Measurements from ENCODE around the gene AGAP1. TPM values are rescaled to one million over a fixed set of nuclear protein-coding genes. Genes with fewer than 3 reads are reported as not detected.
A peak's percentile ranks its signal among the peaks of the same experiment; 100 is the strongest.

Gene AGAP1
- total and polyA plus RNA-seq, 10 donors, result 1.1 to 26.6 (median 11.3) TPM

GRCh38 chr2:235773188-235773928 lies 279.5 kb downstream of the AGAP1 start:
- H3K36me3 ChIP-seq, result no peaks in the 10 kb centered on the region
- H3K27ac ChIP-seq, result no peak overlapping the region
- no peak for DNase-seq
- H3K4me3 ChIP-seq, result no peak overlapping the region
- no peaks in the 10 kb centered on the region for H3K9me3 ChIP-seq
- intact Hi-C loops (cut with DNase I; ENCODE audit: low total_unique reads), result loop anchor here (10.0 kb wide), 1 partner anchor 411 kb away; no protein-coding TSS in a partner anchor
- no peaks in the 10 kb centered on the region for H3K4me1 ChIP-seq
- WGBS, 5 donors, result 79 to 86% (median 84%) methylated on average over 9 of the region's 9 CpGs
- no peaks in the 10 kb centered on the region for H3K27me3 ChIP-seq (replicated peaks in 1 of 7)
- TF ChIP-seq POLR2A (IDR thresholded peaks at IDR 0.05), result no peak
- TF ChIP-seq CTCF (IDR thresholded peaks at IDR 0.05 in 8 of 11, conservative IDR thresholded peaks at IDR 0.05 in 3 of 11), result no peak
- TF ChIP-seq POLR2AphosphoS5 (IDR thresholded peaks at IDR 0.05), result no peak

- TF ChIP-seq POLR2AphosphoS5 (IDR thresholded peaks at IDR 0.05), result no peak
- Histone ChIP-seq H3K27ac (no peak overlapping the region), H3K4me3 (no peak overlapping the region), H3K27me3 (replicated peaks in 1 of 7) (no peaks in the 10 kb centered on the region), H3K36me3 (no peaks in the 10 kb centered on the region), H3K4me1 (no peaks in the 10 kb centered on the region), H3K9me3 (no peaks in the 10 kb centered on the region)
- WGBS, 5 donors, result 80 to 85% (median 83%) methylated on average over 15 of the region's 15 CpGs
- intact Hi-C loops (cut with DNase I; ENCODE audit: low total_unique reads), result loop anchor here (10.0 kb wide), 1 partner anchor 410 kb away; no protein-coding TSS in a partner anchor
- no peak for DNase-seq
These were observed 280.5 kb downstream of the AGAP1 start for GRCh38 chr2:235774153-235774870.

- 88 to 95% (median 92%) methylated on average over 14 of the region's 14 CpGs for WGBS, 5 donors
These were observed 282.7 kb downstream of the AGAP1 start for GRCh38 chr2:235776531-235776930.

GRCh38 chr2:235779444-235779896 lies 285.6 kb downstream of the AGAP1 start:
- no peaks in the 10 kb centered on the region for H3K9me3 ChIP-seq
- H3K27ac ChIP-seq, result no peak overlapping the region
- intact Hi-C loops (cut with DNase I; ENCODE audit: low total_unique reads), result loop anchor here (10.0 kb wide), 1 partner anchor 405 kb away; no protein-coding TSS in a partner anchor
- no peak overlapping the region for H3K4me3 ChIP-seq
- H3K36me3 ChIP-seq, result no peaks in the 10 kb centered on the region
- DNase-seq, result no peak
- no peak for TF ChIP-seq POLR2A (IDR thresholded peaks at IDR 0.05)
- TF ChIP-seq CTCF (IDR thresholded peaks at IDR 0.05 in 8 of 11, conservative IDR thresholded peaks at IDR 0.05 in 3 of 11), result peak in 10 of 11 experiments; percentile 29 to 72 (median 58)
- H3K4me1 ChIP-seq, result no peaks in the 10 kb centered on the region
- WGBS, 5 donors, result 34 to 40% (median 35%) methylated on average over 8 of the region's 8 CpGs
- peaks cover 0 to 6% (median 0%) of the 10 kb centered on the region in 7 donors for H3K27me3 ChIP-seq (replicated peaks in 1 of 7)

More at GRCh38 chr2:235776531-235776930, 282.7 kb downstream of the AGAP1 start:
- H3K4me3 ChIP-seq, result no peak overlapping the region
- no peak for DNase-seq
- no peaks in the 10 kb centered on the region for H3K9me3 ChIP-seq
- H3K36me3 ChIP-seq, result no peaks in the 10 kb centered on the region
- H3K27me3 ChIP-seq (replicated peaks in 1 of 7), result peaks cover 0 to 6% (median 0%) of the 10 kb centered on the region in 7 donors
- TF ChIP-seq POLR2A (IDR thresholded peaks at IDR 0.05) (no peak), POLR2AphosphoS5 (IDR thresholded peaks at IDR 0.05) (no peak), CTCF (IDR thresholded peaks at IDR 0.05 in 8 of 11, conservative IDR thresholded peaks at IDR 0.05 in 3 of 11) (no peak)
- H3K4me1 ChIP-seq, result no peaks in the 10 kb centered on the region
- intact Hi-C loops (cut with DNase I; ENCODE audit: low total_unique reads), result loop anchor here (10.0 kb wide), 1 partner anchor 408 kb away; no protein-coding TSS in a partner anchor
- no peak overlapping the region for H3K27ac ChIP-seq

Data from spleen (tissue), 11 donors.